RWPE1 (cell line): ENCODE measurements around the gene CDYL.

Source experiments
- CTCF ChIA-PET: fragments of 350-600 bp; sonication (Branson Sonifier 250); formaldehyde crosslinking; extraction: SDS; loops from one replicate; lab custom pipeline; 2021; lab: Yijun Ruan, JAX
- POLR2A ChIA-PET: fragments of 400-600 bp; formaldehyde crosslinking; extraction: SDS; loops from one replicate; lab custom pipeline; 2020; ENCODE audit warnings: antibody characterized with exemption; ENCODE audit not compliant: low non-redundant PET; lab: Yijun Ruan, JAX
- DNase-seq: peaks from one replicate; pipeline ENCODE4 v3.0.0; 2012; ENCODE audit warnings: low spot score
- H3K27ac ChIP-seq: fragments of 450-650 bp; 2 replicates; pipeline ENCODE4 v1.5.1; 2017
- TF ChIP-seq, protein P1 (sequence below): fragments of 450-650 bp; conservative IDR thresholded peaks from 2 replicates; pipeline ENCODE4 v1.5.1; 2017; ENCODE audit warnings: low read depth, mild to moderate bottlenecking

The CDYL gene

DNA sequence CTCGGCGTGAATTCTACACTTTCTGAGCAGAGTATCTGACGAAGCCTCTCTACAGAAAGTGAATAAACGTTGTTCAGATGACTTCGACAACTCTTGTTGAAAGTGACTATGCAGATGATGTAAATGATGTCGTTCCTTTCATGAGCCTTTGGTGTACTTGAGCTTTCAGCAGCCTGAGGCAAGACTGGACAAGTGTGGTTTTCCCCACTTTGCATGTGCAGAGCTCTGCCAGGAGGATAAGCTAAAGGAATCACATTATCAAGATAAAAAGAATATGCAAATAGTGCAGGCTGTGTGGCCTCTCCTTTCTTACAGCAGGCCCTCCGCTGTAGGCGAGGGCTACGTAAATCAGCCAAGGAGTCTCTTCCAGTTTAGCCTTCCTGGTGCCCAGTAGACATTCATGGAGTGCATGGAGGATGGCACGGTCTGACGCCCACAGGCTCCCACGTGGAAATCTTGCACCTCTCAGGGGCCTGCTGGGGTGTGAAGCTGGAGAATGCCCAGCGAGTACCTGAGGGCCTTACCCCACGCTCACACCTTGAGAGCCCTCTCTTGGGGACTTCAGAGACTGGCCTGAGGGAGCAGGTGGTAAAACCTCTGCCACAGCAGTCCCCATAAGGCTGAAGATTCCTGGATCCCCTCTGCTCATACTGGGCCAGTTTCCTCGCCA, 172.7 kb downstream of the CDYL start:
- POLR2A ChIA-PET = no interaction called here
- CTCF ChIA-PET = no interaction called here
- TF ChIP-seq, protein P1, sequence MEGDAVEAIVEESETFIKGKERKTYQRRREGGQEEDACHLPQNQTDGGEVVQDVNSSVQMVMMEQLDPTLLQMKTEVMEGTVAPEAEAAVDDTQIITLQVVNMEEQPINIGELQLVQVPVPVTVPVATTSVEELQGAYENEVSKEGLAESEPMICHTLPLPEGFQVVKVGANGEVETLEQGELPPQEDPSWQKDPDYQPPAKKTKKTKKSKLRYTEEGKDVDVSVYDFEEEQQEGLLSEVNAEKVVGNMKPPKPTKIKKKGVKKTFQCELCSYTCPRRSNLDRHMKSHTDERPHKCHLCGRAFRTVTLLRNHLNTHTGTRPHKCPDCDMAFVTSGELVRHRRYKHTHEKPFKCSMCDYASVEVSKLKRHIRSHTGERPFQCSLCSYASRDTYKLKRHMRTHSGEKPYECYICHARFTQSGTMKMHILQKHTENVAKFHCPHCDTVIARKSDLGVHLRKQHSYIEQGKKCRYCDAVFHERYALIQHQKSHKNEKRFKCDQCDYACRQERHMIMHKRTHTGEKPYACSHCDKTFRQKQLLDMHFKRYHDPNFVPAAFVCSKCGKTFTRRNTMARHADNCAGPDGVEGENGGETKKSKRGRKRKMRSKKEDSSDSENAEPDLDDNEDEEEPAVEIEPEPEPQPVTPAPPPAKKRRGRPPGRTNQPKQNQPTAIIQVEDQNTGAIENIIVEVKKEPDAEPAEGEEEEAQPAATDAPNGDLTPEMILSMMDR = no peak
- DNase-seq = no peak
- peak overlapping the region; percentile 13; the same call in 1 of the 2 replicates for H3K27ac ChIP-seq

GRCh38 chr6:4950076-4950475, 173.9 kb downstream of the CDYL start:
- TF ChIP-seq, protein P1 = no peak
- ChIA-PET CTCF (no interaction called here), POLR2A (no interaction called here)
- no peak overlapping the region for H3K27ac ChIP-seq
- no peak for DNase-seq

GRCh38 chr6:4950836-4951533, 174.8 kb downstream of the CDYL start:
- CTCF ChIA-PET = no interaction called here

GRCh38 chr6:4953440-4953839, 177.2 kb downstream of the CDYL start:
- ChIA-PET POLR2A (no interaction called here), CTCF (no interaction called here)
- H3K27ac ChIP-seq = no peak overlapping the region
- TF ChIP-seq, protein P1 = no peak
- no peak for DNase-seq

More at GRCh38 chr6:4950836-4951533, 174.8 kb downstream of the CDYL start:
- no peak overlapping the region for H3K27ac ChIP-seq
- DNase-seq = peak; percentile 46
- POLR2A ChIA-PET = no interaction called here
- TF ChIP-seq, protein P1 = no peak

DNA sequence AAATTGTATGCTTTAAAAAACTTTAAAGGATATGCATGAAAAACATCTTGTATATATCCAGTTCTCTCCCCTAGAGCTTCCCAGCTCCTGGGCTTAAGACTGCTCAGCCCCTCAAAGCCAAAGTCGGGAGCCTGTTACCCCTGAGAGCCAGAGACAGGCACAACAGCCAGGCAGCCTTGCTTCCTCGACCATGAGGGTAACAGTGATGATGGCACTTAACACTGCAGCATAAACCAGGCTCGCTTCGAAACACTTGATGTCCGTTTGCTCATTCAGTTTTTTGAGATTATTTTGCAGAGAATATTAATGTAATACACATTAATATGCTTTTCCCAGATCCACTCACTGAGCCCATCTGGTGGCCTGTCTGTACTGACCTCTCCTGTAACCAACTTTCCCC, 180.4 kb downstream of the CDYL start:
- H3K27ac ChIP-seq = no peak overlapping the region
- ChIA-PET CTCF (interaction anchor here (0.7 kb wide), 1 partner anchor 643 kb away, joined by 3 read pairs; no protein-coding TSS in a partner anchor), POLR2A (no interaction called here)
- TF ChIP-seq, protein P1 = no peak
- DNase-seq = no peak

- TF ChIP-seq, protein P1 = no peak
- CTCF ChIA-PET = interaction anchor here (0.6 to 0.7 kb wide), 4 partner anchors 14 to 770 kb away, joined by 3 to 4 read pairs (median 3); no protein-coding TSS in a partner anchor
- POLR2A ChIA-PET = no interaction called here
- peak; percentile 13 for DNase-seq
- H3K27ac ChIP-seq = no peak overlapping the region
Measured at GRCh38 chr6:4957521-4958231, 181.5 kb downstream of the CDYL start.
